GM18907 (cell line): ENCODE results near the gene YWHAQ.
"Not testable (repeated sequence)": the region's sequence is repeated elsewhere in the genome, so short reads cannot be mapped to it uniquely, and the experiment has no call there.

Experiments
- ATAC-seq: cut with Tn5 transposase; IDR thresholded peaks from one replicate; pipeline ENCODE4 v1.9.1; 2021; ENCODE audit warnings: mild to moderate bottlenecking, moderate library complexity; ENCODE audit not compliant: unreplicated experiment

YWHAQ gene

GRCh38 chr2:9594366-9595054, 36.3 kb downstream of the YWHAQ start:
- no peak for ATAC-seq

GRCh38 chr2:9593925-9594324, 36.9 kb downstream of the YWHAQ start:
- no peak for ATAC-seq

GRCh38 chr2:9592699-9593098, 38.1 kb downstream of the YWHAQ start:
- ATAC-seq = no peak

GRCh38 chr2:9590641-9591040, 40.2 kb downstream of the YWHAQ start:
- no peak for ATAC-seq

GRCh38 chr2:9586465-9586864, 44.3 kb downstream of the YWHAQ start:
- no peak for ATAC-seq

GRCh38 chr2:9585486-9585885, 45.3 kb downstream of the YWHAQ start:
- ATAC-seq = no peak

GRCh38 chr2:9584902-9585301, 45.9 kb downstream of the YWHAQ start:
- not testable (repeated sequence) for ATAC-seq

GRCh38 chr2:9582624-9583023, 48.2 kb downstream of the YWHAQ start:
- no peak for ATAC-seq

- ATAC-seq = no peak
Measured at GRCh38 chr2:9578467-9579235, 52.1 kb downstream of the YWHAQ start.

GRCh38 chr2:9574331-9574730, 56.5 kb downstream of the YWHAQ start:
- no peak for ATAC-seq

- ATAC-seq = no peak
Measured at GRCh38 chr2:9573840-9574239, 57.0 kb downstream of the YWHAQ start.

- ATAC-seq = no peak
Measured at GRCh38 chr2:9573013-9573720, 57.6 kb downstream of the YWHAQ start.

GRCh38 chr2:9570182-9571060, 60.4 kb downstream of the YWHAQ start:
- ATAC-seq = no peak

- ATAC-seq = no peak
Measured at GRCh38 chr2:9565436-9566153, 65.2 kb downstream of the YWHAQ start.

- ATAC-seq = no peak
Measured at GRCh38 chr2:9560628-9561027, 70.2 kb downstream of the YWHAQ start.

GRCh38 chr2:9558948-9559381, 71.8 kb downstream of the YWHAQ start:
- ATAC-seq = no peak

- peak; percentile 32 for ATAC-seq
Measured at GRCh38 chr2:9556121-9556743, 74.6 kb downstream of the YWHAQ start.

GRCh38 chr2:9555297-9556120, 75.3 kb downstream of the YWHAQ start, which contains the start of gene ADAM17:
TSS of gene ADAM17 (minus strand) at chr2:9555830. CDS start at chr2:9555605, 225 bp downstream.
- ATAC-seq = peak; percentile 92

GRCh38 chr2:9554921-9555296, 75.9 kb downstream of the YWHAQ start:
- ATAC-seq = no peak
